NT2/D1 (cell line): ENCODE measurements around the gene CTSD.
A peak's percentile ranks its signal among the peaks of the same experiment; 100 is the strongest.

ENCODE experiments used
- DNase-seq: peaks from one replicate; pipeline ENCODE4 v3.0.0-alpha.2; 2011; ENCODE audit warnings: low read depth, low spot score
- H3K27me3 ChIP-seq: 2 replicates; pipeline ENCODE4 v1.6.0; 2011; ENCODE audit warnings: mild to moderate bottlenecking; ENCODE audit not compliant: insufficient read length, insufficient read depth
- H3K36me3 ChIP-seq: 2 replicates; pipeline ENCODE4 v1.6.1; 2011; ENCODE audit warnings: mild to moderate bottlenecking, low read length, mixed read lengths; ENCODE audit not compliant: insufficient read depth, insufficient read length
- H3K4me1 ChIP-seq: 2 replicates; pipeline ENCODE4 v1.5.1; 2011; ENCODE audit not compliant: insufficient read depth, insufficient read length
- H3K4me3 ChIP-seq: 2 replicates; pipeline ENCODE4 v1.5.1; 2011; ENCODE audit warnings: low read depth; ENCODE audit not compliant: insufficient read length
- H3K9ac ChIP-seq: 2 replicates; pipeline ENCODE4 v1.6.0; 2011; ENCODE audit warnings: low read depth; ENCODE audit not compliant: insufficient read length
- H3K9me3 ChIP-seq: 2 replicates; pipeline ENCODE4 v1.5.1; 2011; ENCODE audit warnings: mild to moderate bottlenecking, low read length; ENCODE audit not compliant: insufficient read depth
- SUZ12 ChIP-seq: IDR thresholded peaks from 2 replicates; pipeline ENCODE4 v1.6.1; 2011; ENCODE audit not compliant: insufficient read length, insufficient read depth; ENCODE audit errors: extremely low read depth
- YY1 ChIP-seq: IDR thresholded peaks from 2 replicates; pipeline ENCODE4 v1.6.1; 2011; ENCODE audit not compliant: insufficient read length, insufficient read depth
- ZNF274 ChIP-seq: IDR thresholded peaks from 2 replicates; pipeline ENCODE4 v1.6.1; 2011; ENCODE audit warnings: mild to moderate bottlenecking, low read depth, low read length

CTSD gene

DNA sequence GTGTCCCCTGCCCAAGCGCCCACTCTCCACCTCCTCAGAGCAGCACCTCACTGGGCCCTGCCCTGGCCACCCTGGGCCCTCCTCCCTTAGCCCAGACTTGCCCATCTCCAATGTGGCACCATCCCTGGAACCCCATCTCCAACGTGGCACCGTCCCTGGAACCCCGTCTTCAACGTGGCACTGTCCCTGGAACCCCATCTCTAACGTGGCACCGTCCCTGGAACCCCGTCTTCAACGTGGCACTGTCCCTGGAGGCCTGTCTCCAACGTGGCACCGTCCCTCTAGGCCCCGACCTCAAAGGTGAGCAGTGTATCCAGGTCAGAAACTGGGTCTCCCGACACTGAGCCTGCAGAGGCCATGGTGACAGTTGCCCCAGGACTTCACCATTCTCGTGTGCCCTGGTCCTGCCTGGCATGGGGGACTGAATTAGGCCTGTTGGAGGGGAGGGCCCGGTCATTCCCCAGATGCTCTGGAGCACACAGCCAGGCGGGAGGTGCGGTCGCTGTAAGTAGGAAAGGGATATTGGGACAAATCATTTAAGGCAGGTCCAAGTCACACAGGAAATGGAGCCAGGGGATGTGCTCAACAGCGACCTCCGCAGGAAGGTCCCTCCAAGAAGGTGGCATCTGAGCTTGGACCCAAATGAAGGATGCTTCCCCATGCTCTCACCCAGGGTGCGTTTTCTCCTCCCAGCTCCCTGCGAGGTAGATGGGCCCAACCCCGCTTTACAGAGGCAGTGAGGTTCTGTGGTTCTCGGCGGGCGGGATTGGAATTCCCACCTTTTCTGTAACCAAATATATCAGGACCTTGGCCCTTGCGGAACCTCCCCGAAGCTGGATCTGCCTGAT, 2.4 kb upstream of the CTSD start:
- H3K4me3 ChIP-seq: no peak overlapping the region
- DNase-seq: no peak
- TF ChIP-seq YY1 (no peak), ZNF274 (no peak), SUZ12 (no peak)
- H3K9ac ChIP-seq: no peak overlapping the region
- H3K9me3 ChIP-seq: 0 out of 2 replicates have a peak, but pooled peaks cover 4% of the 10 kb centered on the region
- peaks cover 10% of the 10 kb centered on the region for H3K36me3 ChIP-seq
- peaks cover 7% of the 10 kb centered on the region for H3K4me1 ChIP-seq
- H3K27me3 ChIP-seq: peaks cover 2% of the 10 kb centered on the region

DNA sequence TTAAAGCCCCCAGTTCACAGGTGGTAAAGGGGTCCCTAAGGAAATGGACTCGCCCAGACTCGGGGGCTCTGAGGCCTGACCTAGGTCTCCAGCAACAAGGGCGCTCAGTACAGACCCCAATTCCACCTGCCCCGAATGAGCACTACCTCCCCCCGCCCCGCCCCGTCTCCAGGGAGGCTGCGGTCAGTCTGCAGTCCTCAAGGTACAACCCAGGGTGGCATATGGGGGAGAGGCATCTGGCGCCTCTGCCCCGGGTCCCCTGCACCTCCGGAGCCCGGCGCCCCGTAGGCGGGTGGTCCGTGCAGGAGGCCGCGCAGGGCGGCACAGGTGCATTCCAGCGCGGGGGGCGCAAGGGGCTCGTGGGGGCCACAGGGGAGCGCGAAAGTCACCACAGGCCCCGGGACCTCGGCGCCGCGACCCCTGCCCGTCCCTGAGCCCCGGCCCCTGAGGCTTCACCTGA, 361 bp downstream of the CTSD start:
- no peak for TF ChIP-seq SUZ12
- TF ChIP-seq ZNF274: no peak
- no peak for TF ChIP-seq YY1
- H3K36me3 ChIP-seq: peaks cover 37% of the 10 kb centered on the region
- no peak for DNase-seq

DNA sequence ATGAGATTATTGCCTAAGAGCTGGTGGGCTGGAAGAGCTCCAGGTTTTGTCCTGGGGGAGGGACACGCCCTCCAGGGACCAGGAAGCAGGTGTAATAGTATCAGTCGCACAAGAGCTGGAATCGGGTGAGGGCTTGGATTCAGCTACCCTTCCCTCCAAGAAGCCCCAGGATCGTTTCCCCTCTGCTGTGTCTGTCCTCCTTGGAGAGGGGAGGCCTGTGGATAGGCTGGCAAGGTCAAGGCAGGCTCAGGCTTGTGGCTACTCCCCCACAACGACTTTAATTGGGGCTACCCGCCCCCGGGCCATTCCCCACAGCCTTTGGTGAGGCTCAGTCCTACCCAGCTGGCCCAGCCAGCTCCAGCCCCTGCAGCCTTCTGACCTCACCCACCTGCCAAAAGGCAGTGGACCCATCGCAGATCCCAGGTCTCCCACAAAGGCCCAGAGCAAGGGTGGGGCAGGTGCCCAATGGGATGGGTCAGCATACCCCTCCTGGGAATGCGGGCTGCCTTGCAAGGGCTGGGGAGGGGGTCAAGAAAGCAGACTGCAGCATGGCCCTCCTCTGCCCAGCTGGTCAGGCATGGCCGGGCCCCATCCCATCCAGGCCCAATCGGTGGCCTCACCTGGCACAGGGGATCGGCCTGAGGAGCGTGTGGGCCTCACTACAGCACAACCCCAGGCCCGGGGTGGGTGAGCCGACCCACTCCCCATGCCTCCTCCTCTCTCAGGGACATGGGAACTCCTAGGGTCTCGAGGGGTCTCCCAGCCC, 1.0 kb downstream of the CTSD start:
- H3K27me3 ChIP-seq: peaks cover 2% of the 10 kb centered on the region
- H3K4me1 ChIP-seq: peaks cover 7% of the 10 kb centered on the region
- peak overlapping the region; percentile 93 for H3K9ac ChIP-seq
- peak overlapping the region; percentile 78 for H3K4me3 ChIP-seq
- no peaks in the 10 kb centered on the region for H3K9me3 ChIP-seq
- peaks cover 43% of the 10 kb centered on the region for H3K36me3 ChIP-seq
- TF ChIP-seq ZNF274 (no peak), SUZ12 (no peak), YY1 (no peak)
- no peak for DNase-seq

More for the DNA sequence above, 361 bp downstream of the CTSD start:
- H3K4me1 ChIP-seq: peaks cover 9% of the 10 kb centered on the region
- H3K27me3 ChIP-seq: peaks cover 2% of the 10 kb centered on the region
- H3K9ac ChIP-seq: peak overlapping the region; percentile 93
- H3K9me3 ChIP-seq: no peaks in the 10 kb centered on the region
- peak overlapping the region; percentile 78 for H3K4me3 ChIP-seq

DNA sequence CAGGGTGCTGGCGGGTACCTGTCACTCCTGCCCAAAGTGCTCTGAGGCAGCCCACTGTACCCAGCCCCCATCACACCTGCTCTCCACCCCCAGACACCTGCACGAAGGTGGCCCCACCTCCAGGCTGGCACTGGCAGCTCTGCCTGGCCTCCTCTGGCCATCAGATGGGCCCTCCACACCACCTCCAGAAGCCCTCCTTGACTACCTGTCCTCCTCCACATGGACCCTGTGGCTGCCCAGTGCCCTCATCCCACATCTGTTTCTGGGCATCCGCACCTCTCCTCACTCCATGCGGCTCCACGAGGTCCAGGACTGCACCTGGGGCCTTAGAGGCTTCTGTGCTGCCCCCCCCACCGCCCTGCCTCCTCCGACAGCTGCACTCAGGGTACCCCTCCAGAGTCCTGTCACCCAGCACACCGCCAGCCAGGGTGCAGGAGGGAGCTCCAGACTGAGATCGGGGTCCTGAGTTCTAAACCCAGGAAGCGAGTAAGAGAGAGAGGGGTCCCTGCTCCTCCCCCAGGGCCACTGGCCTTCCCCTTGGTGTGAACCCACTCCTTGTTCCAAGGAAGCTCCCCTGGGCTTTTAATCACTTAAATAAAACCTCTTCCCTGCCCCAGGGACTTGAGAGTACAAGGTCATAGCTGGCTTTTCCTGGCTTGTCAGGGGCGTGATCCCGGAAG, 1.7 kb downstream of the CTSD start:
- TF ChIP-seq ZNF274 (no peak), YY1 (no peak), SUZ12 (no peak)
- DNase-seq: no peak
- Histone ChIP-seq H3K36me3 (peaks cover 50% of the 10 kb centered on the region), H3K4me3 (no peak overlapping the region), H3K27me3 (peaks cover 2% of the 10 kb centered on the region), H3K9ac (no peak overlapping the region), H3K9me3 (no peaks in the 10 kb centered on the region), H3K4me1 (peaks cover 7% of the 10 kb centered on the region)

DNA sequence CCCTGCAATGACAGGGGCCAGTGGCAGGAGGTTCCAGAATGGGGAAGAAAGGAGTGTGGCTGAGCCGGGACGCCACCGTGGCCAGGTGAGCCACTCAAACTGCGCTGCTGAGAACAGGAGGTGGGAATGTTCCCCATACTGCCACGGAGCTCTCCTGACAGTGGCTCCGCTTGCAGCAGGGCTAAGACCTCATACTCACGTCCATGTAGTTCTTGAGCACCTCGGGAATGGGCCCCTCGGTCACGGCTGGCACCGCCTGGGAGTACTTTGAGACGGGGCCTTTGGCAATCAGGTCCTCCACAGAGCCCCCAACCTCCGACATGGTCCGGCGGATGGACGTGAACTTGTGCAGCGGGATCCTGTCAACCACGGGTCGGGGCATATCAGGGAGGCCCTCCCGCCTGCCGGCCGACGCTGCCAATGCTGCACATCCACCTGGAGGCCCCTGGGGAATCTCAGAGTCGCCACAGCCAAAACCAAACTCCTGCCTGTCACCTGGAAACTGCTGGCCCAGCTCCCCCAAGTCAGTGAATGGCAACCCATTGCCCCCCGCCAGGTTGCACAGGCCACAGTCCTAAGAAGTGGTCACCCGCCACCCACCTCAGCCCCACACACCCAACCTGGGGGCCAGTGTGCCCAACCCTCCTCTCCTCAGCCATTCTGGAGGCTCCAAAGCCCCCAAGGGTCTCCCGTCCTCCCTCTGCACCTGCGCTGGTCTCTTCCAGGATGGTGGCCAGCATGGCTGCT, 2.4 kb downstream of the CTSD start:
- DNase-seq: no peak
- Histone ChIP-seq H3K4me3 (no peak overlapping the region), H3K9ac (peak overlapping the region; percentile 17), H3K4me1 (peaks cover 7% of the 10 kb centered on the region), H3K36me3 (peaks cover 57% of the 10 kb centered on the region), H3K27me3 (peaks cover 2% of the 10 kb centered on the region), H3K9me3 (no peaks in the 10 kb centered on the region)
- TF ChIP-seq SUZ12 (no peak), ZNF274 (no peak), YY1 (no peak)

DNA sequence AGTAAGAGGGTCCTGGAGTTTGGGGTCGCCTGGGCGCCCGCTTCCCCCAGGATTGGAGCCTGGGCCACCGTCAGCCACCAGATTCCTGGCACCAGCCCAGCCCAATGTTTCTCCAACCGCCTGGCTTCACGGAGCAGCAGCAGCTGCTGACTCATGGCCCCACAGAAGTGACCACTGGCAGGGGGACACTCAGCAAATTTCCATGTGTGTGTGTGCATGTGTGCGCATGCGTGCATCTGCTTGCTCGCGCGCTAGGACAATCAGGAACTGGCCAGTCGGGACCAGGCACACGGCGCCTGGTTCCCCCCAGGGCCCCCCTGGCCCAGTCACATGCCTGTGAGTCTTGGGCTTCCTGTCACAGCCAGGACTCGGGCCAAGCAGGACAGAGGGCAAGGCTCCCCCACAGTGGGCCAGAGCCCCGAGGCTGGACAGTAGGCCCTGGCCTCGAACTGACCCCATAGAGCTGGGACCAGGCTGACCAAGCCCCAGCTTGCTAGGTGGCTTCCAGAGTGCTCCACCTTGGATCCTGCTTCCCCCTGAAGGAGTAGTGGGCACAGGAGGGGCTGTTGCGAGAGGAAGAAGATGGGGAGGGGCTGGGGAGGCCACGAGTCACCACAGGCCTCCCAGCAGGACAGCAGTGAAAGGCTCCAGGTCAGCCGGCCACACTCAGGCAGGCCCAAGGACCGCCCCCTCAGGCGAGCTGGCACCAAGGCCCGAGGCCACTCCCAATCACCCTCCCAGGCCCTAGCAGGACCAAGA, 3.2 kb downstream of the CTSD start:
- TF ChIP-seq SUZ12: no peak
- TF ChIP-seq ZNF274: no peak
- TF ChIP-seq YY1: no peak
- Histone ChIP-seq H3K27me3 (peaks cover 2% of the 10 kb centered on the region), H3K4me3 (no peak overlapping the region), H3K36me3 (peaks cover 65% of the 10 kb centered on the region), H3K9me3 (no peaks in the 10 kb centered on the region), H3K9ac (peak overlapping the region; percentile 17), H3K4me1 (peaks cover 10% of the 10 kb centered on the region)
- DNase-seq: no peak
